ENCODE data around the gene PUM1.
A peak's percentile ranks its signal among the peaks of the same experiment; 100 is the strongest.

The PUM1 gene, protein sequence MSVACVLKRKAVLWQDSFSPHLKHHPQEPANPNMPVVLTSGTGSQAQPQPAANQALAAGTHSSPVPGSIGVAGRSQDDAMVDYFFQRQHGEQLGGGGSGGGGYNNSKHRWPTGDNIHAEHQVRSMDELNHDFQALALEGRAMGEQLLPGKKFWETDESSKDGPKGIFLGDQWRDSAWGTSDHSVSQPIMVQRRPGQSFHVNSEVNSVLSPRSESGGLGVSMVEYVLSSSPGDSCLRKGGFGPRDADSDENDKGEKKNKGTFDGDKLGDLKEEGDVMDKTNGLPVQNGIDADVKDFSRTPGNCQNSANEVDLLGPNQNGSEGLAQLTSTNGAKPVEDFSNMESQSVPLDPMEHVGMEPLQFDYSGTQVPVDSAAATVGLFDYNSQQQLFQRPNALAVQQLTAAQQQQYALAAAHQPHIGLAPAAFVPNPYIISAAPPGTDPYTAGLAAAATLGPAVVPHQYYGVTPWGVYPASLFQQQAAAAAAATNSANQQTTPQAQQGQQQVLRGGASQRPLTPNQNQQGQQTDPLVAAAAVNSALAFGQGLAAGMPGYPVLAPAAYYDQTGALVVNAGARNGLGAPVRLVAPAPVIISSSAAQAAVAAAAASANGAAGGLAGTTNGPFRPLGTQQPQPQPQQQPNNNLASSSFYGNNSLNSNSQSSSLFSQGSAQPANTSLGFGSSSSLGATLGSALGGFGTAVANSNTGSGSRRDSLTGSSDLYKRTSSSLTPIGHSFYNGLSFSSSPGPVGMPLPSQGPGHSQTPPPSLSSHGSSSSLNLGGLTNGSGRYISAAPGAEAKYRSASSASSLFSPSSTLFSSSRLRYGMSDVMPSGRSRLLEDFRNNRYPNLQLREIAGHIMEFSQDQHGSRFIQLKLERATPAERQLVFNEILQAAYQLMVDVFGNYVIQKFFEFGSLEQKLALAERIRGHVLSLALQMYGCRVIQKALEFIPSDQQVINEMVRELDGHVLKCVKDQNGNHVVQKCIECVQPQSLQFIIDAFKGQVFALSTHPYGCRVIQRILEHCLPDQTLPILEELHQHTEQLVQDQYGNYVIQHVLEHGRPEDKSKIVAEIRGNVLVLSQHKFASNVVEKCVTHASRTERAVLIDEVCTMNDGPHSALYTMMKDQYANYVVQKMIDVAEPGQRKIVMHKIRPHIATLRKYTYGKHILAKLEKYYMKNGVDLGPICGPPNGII

DNA sequence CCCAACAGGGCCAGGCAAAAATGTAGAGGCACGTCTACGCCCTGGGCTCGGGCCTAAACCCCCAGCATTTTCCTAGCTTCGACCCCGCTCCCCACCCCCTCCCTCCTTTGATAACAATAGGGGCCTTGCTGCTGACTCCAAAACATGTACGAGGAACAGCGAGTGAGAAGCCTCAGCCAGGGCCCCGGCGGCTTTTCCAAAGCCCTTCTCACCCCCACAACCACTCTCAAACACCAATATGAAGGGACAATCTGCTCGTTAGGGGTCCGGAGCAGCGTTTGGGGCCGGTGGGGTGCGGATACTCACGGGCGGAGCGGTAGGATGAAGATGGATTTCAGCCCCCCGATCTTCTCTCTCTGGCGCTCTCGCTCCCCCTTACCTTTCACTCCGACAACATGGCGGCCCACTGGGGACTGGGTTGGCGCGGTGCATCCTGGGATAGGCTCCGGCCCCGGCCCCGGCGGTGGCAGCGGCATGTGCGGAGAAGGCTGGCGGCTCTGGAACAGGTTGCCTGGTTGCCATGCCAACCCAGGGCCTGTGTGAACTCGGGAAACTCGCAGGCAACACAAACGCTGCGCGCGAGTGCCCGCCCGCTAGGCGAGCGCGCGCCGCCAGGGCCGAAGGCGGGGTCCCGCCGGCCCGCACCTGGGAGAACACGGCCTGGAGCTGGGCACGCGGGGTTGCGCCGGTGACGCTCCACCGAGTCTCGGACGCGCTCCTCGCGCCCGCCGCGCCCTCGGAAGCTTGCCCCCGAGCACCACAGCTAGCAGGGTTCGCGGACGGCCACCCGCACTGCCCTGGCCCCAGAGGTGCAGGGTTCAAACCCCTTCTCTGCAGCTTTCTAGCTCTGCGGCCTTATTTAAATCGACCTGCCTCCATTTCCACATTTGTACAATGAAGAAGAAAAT, at the start of gene PUM1:
TSS of gene PUM1 (minus strand) at position 408 of the 908 bp plus-strand sequence. CDS start 6,151 bp downstream, outside the sequence.
- peaks cover 13% of the 10 kb centered on the region for H3K36me3 Mint-ChIP-seq (ENCODE audit: low read depth)
- H3K4me1 Mint-ChIP-seq (ENCODE audit: low read depth): peaks cover 16% of the 10 kb centered on the region
- intact Hi-C loops (cut with micrococcal nuclease): no loop called here
- H3K4me3 Mint-ChIP-seq: peak within 1 kb of the TSS; percentile 86
- H3K9me3 Mint-ChIP-seq: no peaks in the 10 kb centered on the region
- H3K27ac Mint-ChIP-seq: peak within 1 kb of the TSS; percentile 93
- no peaks in the 10 kb centered on the region for H3K27me3 Mint-ChIP-seq

DNA sequence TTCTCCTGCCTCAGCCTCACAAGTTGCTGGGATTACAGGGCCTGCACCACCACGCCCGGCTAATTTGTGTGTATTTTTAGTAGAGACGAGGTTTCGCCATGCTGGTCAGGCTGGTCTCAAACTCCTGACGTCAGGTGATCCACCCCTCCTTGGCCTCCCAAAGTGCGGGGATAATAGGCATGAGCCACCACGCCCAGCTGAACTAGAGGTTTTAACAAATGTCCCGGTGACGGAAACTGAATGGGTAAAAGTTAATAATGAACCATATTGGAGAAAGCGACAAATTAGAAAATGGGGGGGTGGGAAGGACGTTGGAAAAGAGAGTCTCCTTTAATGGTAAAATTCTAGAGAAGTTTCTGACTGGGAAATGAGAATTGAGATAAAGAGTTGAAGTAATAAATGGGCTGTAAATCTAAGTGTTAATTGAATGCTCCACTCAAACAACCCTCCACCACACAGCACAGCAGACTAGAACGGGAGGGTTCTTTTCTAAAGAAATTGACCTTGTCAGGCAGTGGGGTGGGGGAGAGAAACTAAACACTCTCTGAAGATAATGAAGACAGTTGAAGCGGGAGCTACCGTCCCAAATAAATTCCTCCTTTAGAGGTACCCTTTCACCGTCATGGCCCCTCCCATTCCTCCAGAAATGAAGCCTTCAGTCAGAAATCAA, 46.9 kb upstream of the PUM1 start:
- Mint-ChIP-seq H3K27ac (no peak overlapping the region), H3K4me3 (no peak overlapping the region), H3K9me3 (no peaks in the 10 kb centered on the region), H3K4me1 (ENCODE audit: low read depth) (peaks cover 42% of the 10 kb centered on the region), H3K27me3 (peaks cover 3% of the 10 kb centered on the region), H3K36me3 (ENCODE audit: low read depth) (no peaks in the 10 kb centered on the region)
- intact Hi-C loops (cut with micrococcal nuclease): no loop called here

DNA sequence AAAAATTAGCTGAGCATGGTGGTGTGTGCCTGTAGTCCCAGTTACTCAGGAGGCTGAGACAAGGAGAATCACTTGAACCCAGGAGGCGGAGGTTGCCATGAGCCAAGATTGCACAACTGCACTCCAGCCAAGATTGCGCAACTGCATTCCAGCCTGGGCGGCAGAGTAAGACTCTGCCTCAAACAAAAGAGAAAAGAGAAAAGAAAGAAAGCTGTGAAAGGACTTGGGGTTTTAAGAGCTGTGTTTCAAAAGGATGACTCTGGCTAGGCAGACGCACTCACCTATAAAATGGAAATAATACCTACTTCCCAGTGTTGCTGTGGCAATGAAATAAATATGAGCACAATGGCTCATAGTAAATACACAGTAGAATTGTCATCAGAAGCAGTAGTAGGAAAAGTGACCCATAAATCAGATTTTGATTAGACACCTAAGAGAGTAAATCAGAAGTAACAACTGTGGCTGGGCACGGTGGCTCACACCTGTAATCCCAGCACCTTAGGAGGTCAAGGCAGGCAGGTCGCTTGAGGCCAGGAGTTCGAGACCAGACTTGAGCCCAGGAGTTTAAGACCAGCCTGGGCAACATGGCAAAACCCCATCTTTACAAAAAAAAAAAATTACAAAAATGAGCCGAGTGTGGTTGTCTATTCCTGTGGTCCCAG, 45.9 kb upstream of the PUM1 start:
- intact Hi-C loops (cut with micrococcal nuclease): no loop called here
- H3K27me3 Mint-ChIP-seq: peaks cover 3% of the 10 kb centered on the region
- peak overlapping the region; percentile 75 for H3K27ac Mint-ChIP-seq
- H3K36me3 Mint-ChIP-seq (ENCODE audit: low read depth): no peaks in the 10 kb centered on the region
- peaks cover 52% of the 10 kb centered on the region for H3K4me1 Mint-ChIP-seq (ENCODE audit: low read depth)
- H3K9me3 Mint-ChIP-seq: no peaks in the 10 kb centered on the region
- H3K4me3 Mint-ChIP-seq: no peak overlapping the region

DNA sequence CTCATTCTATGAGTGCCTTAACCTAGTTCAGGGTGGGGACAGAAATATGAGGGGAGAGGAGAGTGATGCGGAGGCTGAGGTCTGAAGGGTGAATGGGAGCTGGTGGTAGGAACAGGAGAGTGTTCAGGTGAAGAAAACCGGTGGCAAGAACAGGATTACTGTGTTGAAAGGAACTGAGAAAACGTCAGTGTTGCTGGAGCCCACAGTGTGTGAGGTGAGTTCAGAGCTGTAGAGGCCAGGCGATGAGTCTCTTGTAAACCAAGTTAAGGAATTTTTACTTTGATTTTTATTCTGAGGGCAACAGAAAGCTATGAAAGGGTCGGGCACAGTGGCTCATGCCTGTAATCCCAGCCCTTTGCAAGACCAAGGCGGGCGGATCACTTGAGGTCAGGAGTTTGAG, 45.3 kb upstream of the PUM1 start:
- no peaks in the 10 kb centered on the region for H3K36me3 Mint-ChIP-seq (ENCODE audit: low read depth)
- intact Hi-C loops (cut with micrococcal nuclease): no loop called here
- peaks cover 52% of the 10 kb centered on the region for H3K4me1 Mint-ChIP-seq (ENCODE audit: low read depth)
- no peaks in the 10 kb centered on the region for H3K9me3 Mint-ChIP-seq
- peaks cover 2% of the 10 kb centered on the region for H3K27me3 Mint-ChIP-seq
- no peak overlapping the region for H3K4me3 Mint-ChIP-seq
- H3K27ac Mint-ChIP-seq: peak overlapping the region; percentile 75

DNA sequence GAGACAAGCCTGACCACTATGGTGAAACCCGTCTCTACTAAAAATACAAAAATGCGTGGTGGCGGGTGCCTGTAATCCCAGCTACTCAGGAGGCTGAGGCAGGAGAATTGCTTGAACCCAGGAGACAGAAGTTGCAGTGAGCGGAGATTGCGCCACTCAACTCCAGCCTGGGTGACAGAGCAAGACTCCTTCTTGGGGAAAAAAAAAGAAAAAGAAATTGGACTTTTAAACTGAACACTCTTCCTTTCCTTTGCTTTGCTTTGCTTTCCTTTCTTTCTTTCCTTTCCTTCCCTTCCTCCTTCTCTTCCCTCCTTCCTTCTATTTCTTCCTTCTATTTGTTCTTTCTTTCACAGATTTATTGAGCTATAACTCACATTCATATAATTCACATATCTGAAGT, 43.3 kb upstream of the PUM1 start:
- intact Hi-C loops (cut with micrococcal nuclease): no loop called here
- no peaks in the 10 kb centered on the region for H3K9me3 Mint-ChIP-seq
- H3K4me3 Mint-ChIP-seq: peak overlapping the region; percentile 54
- H3K27ac Mint-ChIP-seq: peak overlapping the region; percentile 75
- H3K36me3 Mint-ChIP-seq (ENCODE audit: low read depth): no peaks in the 10 kb centered on the region
- H3K4me1 Mint-ChIP-seq (ENCODE audit: low read depth): peaks cover 52% of the 10 kb centered on the region
- no peaks in the 10 kb centered on the region for H3K27me3 Mint-ChIP-seq

DNA sequence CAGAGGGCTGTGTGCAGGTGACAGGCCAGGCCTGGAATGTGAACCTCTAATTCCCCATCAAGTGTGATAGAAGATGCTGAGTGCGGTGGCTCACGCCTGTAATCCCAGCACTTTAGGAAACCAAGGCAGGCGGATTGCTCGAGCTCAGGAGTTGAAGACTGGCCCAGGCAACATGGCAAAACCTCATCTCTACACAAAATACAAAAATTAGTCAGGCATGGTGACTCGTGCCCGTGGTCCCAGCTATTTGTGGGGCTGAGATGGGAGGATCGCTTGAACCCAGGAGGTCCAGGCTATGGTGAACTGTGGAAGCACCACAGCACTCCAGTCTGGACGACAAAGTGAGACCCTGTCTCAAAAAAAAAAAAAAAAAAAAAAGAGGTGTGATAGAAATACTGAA, 40.1 kb upstream of the PUM1 start:
- peaks cover 65% of the 10 kb centered on the region for H3K4me1 Mint-ChIP-seq (ENCODE audit: low read depth)
- no peak overlapping the region for H3K4me3 Mint-ChIP-seq
- peak overlapping the region; percentile 45 for H3K27ac Mint-ChIP-seq
- no peaks in the 10 kb centered on the region for H3K27me3 Mint-ChIP-seq
- H3K9me3 Mint-ChIP-seq: no peaks in the 10 kb centered on the region
- intact Hi-C loops (cut with micrococcal nuclease): no loop called here
- no peaks in the 10 kb centered on the region for H3K36me3 Mint-ChIP-seq (ENCODE audit: low read depth)

DNA sequence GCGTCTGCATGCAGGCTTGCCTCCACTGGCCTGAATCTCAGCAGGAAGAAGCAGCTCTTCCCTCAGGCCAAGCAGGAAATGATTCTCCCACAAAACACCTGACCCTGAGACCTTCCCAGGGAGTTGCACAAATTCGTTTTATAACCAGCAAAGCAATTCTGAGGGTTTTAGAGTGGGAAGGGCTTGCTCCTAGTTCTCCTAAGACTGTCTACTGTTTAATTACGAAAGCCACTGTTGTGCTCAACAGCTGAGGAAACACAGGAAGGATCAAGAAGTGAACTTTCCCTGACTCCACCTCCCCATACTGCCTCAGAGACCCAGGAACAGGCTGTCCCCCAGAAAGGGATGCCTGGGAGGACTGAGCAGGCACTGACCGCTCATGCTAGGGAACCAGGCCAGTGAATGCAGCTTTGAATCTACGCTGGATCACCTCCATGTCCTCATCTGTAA, 37.0 kb upstream of the PUM1 start:
- peaks cover 40% of the 10 kb centered on the region for H3K4me1 Mint-ChIP-seq (ENCODE audit: low read depth)
- H3K27me3 Mint-ChIP-seq: no peaks in the 10 kb centered on the region
- H3K9me3 Mint-ChIP-seq: no peaks in the 10 kb centered on the region
- H3K36me3 Mint-ChIP-seq (ENCODE audit: low read depth): no peaks in the 10 kb centered on the region
- peak overlapping the region; percentile 29 for H3K27ac Mint-ChIP-seq
- no peak overlapping the region for H3K4me3 Mint-ChIP-seq
- intact Hi-C loops (cut with micrococcal nuclease): no loop called here

DNA sequence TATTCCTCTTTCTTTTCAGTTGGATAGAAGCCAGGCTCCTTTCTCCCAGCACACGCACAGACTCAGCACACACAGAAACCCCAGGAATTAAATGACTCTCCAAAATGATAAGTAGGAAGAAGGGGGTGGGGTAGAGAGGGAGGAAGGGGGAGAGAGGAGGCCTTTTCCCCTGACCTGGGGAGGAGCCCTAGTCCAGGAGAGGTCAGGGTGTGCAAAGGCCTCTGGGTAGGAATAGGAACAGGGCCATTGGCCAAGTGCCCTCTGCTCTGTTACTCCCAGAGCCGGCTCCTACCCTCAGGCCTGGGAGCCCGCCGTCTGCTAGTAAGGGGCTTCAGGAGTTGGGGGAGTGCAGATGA, 35.6 kb upstream of the PUM1 start:
- intact Hi-C loops (cut with micrococcal nuclease): no loop called here
- H3K4me3 Mint-ChIP-seq: no peak overlapping the region
- H3K4me1 Mint-ChIP-seq (ENCODE audit: low read depth): peaks cover 29% of the 10 kb centered on the region
- peak overlapping the region; percentile 82 for H3K27ac Mint-ChIP-seq
- H3K9me3 Mint-ChIP-seq: no peaks in the 10 kb centered on the region
- H3K27me3 Mint-ChIP-seq: no peaks in the 10 kb centered on the region
- no peaks in the 10 kb centered on the region for H3K36me3 Mint-ChIP-seq (ENCODE audit: low read depth)

DNA sequence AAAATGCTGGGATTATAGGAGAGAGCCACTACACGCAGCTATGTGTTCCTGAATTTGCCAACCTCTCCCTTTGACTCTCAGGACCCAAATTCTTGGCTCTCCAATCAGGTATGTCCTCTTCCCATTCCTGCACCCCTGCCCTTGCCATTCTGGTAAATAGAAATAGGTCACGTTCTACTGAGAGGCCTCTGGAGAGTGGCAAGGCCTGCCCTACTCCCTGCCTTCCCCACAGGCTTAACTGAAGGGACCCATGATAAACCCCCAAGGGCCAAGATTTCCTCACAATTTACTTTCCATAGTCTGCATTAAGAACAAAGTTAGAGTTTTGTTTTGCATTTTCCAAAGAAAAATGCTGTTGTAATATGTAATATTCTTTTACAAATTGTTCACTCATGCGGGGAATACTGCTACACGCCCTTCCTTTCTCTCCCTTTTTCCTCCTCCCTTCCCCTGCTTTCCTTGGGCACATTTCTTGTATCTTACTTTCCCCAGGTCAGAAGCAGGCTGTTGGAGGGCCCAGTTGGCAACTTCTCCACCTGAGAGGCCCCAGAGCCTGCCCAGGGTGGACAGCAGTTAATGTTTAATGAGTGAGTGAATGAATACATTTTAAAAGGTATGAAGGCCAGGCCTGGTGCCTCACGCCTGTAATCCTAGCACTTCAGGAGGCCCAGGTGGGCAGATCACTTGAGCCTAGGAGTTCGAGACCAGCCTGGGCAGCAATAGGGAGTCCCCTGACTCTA, 33.9 kb upstream of the PUM1 start:
- no peaks in the 10 kb centered on the region for H3K36me3 Mint-ChIP-seq (ENCODE audit: low read depth)
- intact Hi-C loops (cut with micrococcal nuclease): no loop called here
- no peak overlapping the region for H3K4me3 Mint-ChIP-seq
- H3K27me3 Mint-ChIP-seq: peaks cover 2% of the 10 kb centered on the region
- no peaks in the 10 kb centered on the region for H3K9me3 Mint-ChIP-seq
- H3K27ac Mint-ChIP-seq: peak overlapping the region; percentile 9
- peaks cover 29% of the 10 kb centered on the region for H3K4me1 Mint-ChIP-seq (ENCODE audit: low read depth)

DNA sequence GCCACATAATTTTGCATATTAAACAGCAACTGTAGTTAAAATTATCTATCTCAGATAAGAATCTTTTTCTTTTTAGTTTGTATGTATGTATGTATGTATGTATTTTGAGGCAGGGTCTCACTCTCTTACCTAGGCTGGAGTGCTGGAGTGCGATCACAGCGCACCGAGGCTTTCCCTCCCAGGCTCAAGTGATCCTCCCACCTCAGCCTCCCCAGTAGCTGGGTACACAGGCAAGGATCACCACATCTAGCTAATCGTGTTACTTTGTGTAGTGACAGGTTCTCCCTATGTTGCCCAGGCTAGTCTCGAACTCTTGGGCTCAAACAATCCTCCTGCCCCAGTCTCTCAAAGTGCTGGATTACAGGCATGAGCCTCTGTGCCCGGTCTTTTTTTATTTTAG, 30.5 kb upstream of the PUM1 start:
- H3K9me3 Mint-ChIP-seq: no peaks in the 10 kb centered on the region
- peaks cover 9% of the 10 kb centered on the region for H3K4me1 Mint-ChIP-seq (ENCODE audit: low read depth)
- intact Hi-C loops (cut with micrococcal nuclease): no loop called here
- no peaks in the 10 kb centered on the region for H3K36me3 Mint-ChIP-seq (ENCODE audit: low read depth)
- peaks cover 2% of the 10 kb centered on the region for H3K27me3 Mint-ChIP-seq
- no peak overlapping the region for H3K27ac Mint-ChIP-seq
- H3K4me3 Mint-ChIP-seq: no peak overlapping the region

DNA sequence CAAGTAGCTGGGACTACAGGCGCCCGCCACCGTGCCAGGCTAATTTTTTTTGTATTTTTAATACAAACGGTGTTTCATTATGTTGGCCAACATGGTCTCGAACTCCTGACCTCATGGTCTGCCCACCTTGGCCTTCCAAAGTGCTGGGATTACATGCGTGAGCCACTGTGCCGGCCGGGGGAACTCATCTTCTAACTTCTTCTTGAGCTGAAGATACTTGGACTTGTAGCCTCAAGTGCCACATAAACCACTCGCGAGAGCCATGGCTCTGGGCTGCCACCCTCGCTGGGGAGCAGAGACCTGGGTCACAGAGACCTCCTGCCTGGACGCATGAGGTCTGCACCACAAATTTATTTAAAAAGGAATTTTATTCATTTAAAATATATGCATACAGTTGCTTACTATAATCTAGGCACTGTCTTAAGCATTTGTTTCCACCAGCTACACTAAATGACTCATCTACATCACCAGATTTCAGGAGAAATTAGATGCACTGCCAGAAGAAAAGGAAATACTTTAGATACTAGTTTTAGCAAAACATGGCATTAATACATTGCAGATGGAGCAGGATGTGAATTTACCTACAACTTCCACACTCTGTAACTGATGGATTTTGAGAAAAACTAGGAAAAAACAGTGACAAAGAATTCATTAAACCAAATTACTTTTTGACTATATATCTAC, 29.9 kb upstream of the PUM1 start:
- peaks cover 2% of the 10 kb centered on the region for H3K27me3 Mint-ChIP-seq
- intact Hi-C loops (cut with micrococcal nuclease): no loop called here
- no peak overlapping the region for H3K4me3 Mint-ChIP-seq

More for the DNA sequence above, 29.9 kb upstream of the PUM1 start:
- Mint-ChIP-seq H3K36me3 (ENCODE audit: low read depth) (no peaks in the 10 kb centered on the region), H3K4me1 (ENCODE audit: low read depth) (peaks cover 3% of the 10 kb centered on the region), H3K9me3 (no peaks in the 10 kb centered on the region), H3K27ac (no peak overlapping the region)

All from dendritic cell treated with granulocyte-macrophage colony-stimulating factor and Interleukin-4, amounts not matched to agents 40 ng/mL and 50 ng/mL, for 4 days (primary cell).